A549 (cell line): ENCODE measurements around the gene MMP10.

ENCODE experiments used
- MAX ChIP-seq: IDR thresholded peaks from 2 replicates; pipeline ENCODE4 v1.6.1; 2012
- RCOR1 ChIP-seq: fragments of 150-350 bp; IDR thresholded peaks from 2 replicates; pipeline ENCODE4 v1.6.1; 2014; ENCODE audit warnings: antibody characterized with exemption, low read length, low read depth
- REST ChIP-seq: fragments of 200-600 bp; sonication (generic); IDR thresholded peaks from 2 replicates; pipeline ENCODE4 v1.6.1; 2016; ENCODE audit warnings: antibody characterized with exemption, mild to moderate bottlenecking, moderate library complexity

GRCh38 chr11:102806296-102806695 is 25.9 kb upstream of the MMP10 start:
- TF ChIP-seq MAX (no peak), REST (no peak), RCOR1 (no peak)
